HEK293 (cell line): Measurements from ENCODE around the gene FAM193B.

ENCODE experiments used
- CTCF ChIA-PET: fragments of 350-600 bp; formaldehyde crosslinking; extraction: SDS; loops from one replicate; lab custom pipeline; 2021; ENCODE audit warnings: antibody characterized with exemption; lab: Yijun Ruan, JAX
- POLR2A ChIA-PET: fragments of 300-600 bp; formaldehyde crosslinking; extraction: SDS; loops from one replicate; lab custom pipeline; 2020; ENCODE audit warnings: antibody characterized with exemption, inconsistent platforms; lab: Yijun Ruan, JAX
- H3K27ac ChIP-seq: fragments of 200-500 bp; sonication (Bioruptor generic); 2 replicates; pipeline ENCODE4 v1.5.1; 2014; ENCODE audit warnings: low read depth, low read length, control low read depth, inconsistent platforms; ENCODE audit errors: extremely low read depth
- H3K36me3 ChIP-seq, 2 experiments: fragments of 200-500 bp in 1 of 2; sonication (Bioruptor generic) in 1 of 2; 1 replicate in 1 of 2; 2 replicates in 1 of 2; pipeline ENCODE4 v1.5.1; 2014 to 2017; ENCODE audit warnings: inconsistent platforms in 2 of 2, low read length in 2 of 2; ENCODE audit not compliant: control insufficient read depth in 2 of 2, insufficient read depth in 1 of 2
- H3K4me1 ChIP-seq: fragments of 200-500 bp; sonication (Bioruptor generic); 2 replicates; pipeline ENCODE4 v1.5.1; 2014; ENCODE audit warnings: mild to moderate bottlenecking, low read length, inconsistent platforms; ENCODE audit not compliant: control insufficient read depth, insufficient read depth
- H3K4me3 ChIP-seq: 2 replicates; pipeline ENCODE4 v1.5.1; 2011; ENCODE audit warnings: low read depth, mild to moderate bottlenecking, control low read depth, low read length, moderate library complexity
- H3K9me3 ChIP-seq: fragments of 200-500 bp; sonication (Bioruptor generic); 2 replicates; pipeline ENCODE4 v1.5.1; 2014; ENCODE audit warnings: low read depth, low read length, inconsistent platforms; ENCODE audit not compliant: control insufficient read depth, insufficient read depth
- KLF8 ChIP-seq: fragments of 450-650 bp; formaldehyde crosslinking; IDR thresholded peaks from 2 replicates; pipeline ENCODE4 v1.5.1; 2016; ENCODE audit warnings: missing biosample characterization, missing genetic modification characterization
- RBAK ChIP-seq: fragments of 450-650 bp; formaldehyde crosslinking; IDR thresholded peaks from 2 replicates; pipeline ENCODE4 v1.5.1; 2016; ENCODE audit warnings: missing biosample characterization, missing genetic modification characterization
- SCRT1 ChIP-seq: fragments of 450-650 bp; formaldehyde crosslinking; IDR thresholded peaks from 2 replicates; pipeline ENCODE4 v1.5.1; 2016; ENCODE audit warnings: missing biosample characterization, missing genetic modification characterization, borderline replicate concordance
- SCRT2 ChIP-seq: fragments of 450-650 bp; formaldehyde crosslinking; IDR thresholded peaks from 2 replicates; pipeline ENCODE4 v1.5.1; 2016; ENCODE audit warnings: missing biosample characterization, missing genetic modification characterization
- SP3 ChIP-seq: fragments of 450-650 bp; formaldehyde crosslinking; IDR thresholded peaks from 2 replicates; pipeline ENCODE4 v1.5.1; 2016; ENCODE audit warnings: missing biosample characterization, missing genetic modification characterization
- SP7 ChIP-seq: fragments of 450-650 bp; formaldehyde crosslinking; IDR thresholded peaks from 2 replicates; pipeline ENCODE4 v1.5.1; 2016; ENCODE audit warnings: missing biosample characterization, missing genetic modification characterization
- WT1 ChIP-seq: fragments of 450-650 bp; formaldehyde crosslinking; IDR thresholded peaks from 2 replicates; pipeline ENCODE4 v1.5.1; 2016; ENCODE audit warnings: missing biosample characterization, missing genetic modification characterization
- ZBTB17 ChIP-seq: fragments of 450-650 bp; formaldehyde crosslinking; IDR thresholded peaks from 2 replicates; pipeline ENCODE4 v1.5.1; 2016; ENCODE audit warnings: missing biosample characterization, missing genetic modification characterization
- ZNF302 ChIP-seq: fragments of 450-650 bp; formaldehyde crosslinking; IDR thresholded peaks from 2 replicates; pipeline ENCODE4 v1.5.1; 2016; ENCODE audit warnings: missing biosample characterization, missing genetic modification characterization, low read depth
- ZNF501 ChIP-seq: fragments of 450-650 bp; formaldehyde crosslinking; IDR thresholded peaks from 2 replicates; pipeline ENCODE4 v1.5.1; 2016; ENCODE audit warnings: missing biosample characterization, missing genetic modification characterization
- ZNF596 ChIP-seq: fragments of 450-650 bp; IDR thresholded peaks from 2 replicates; pipeline ENCODE4 v1.5.0; 2018; ENCODE audit warnings: missing biosample characterization, mild to moderate bottlenecking, missing genetic modification characterization, moderate library complexity
- ZNF629 ChIP-seq: fragments of 450-650 bp; formaldehyde crosslinking; IDR thresholded peaks from 2 replicates; pipeline ENCODE4 v1.5.1; 2017; ENCODE audit warnings: missing biosample characterization, missing genetic modification characterization
- ZNF660 ChIP-seq: fragments of 450-650 bp; IDR thresholded peaks from 2 replicates; pipeline ENCODE4 v1.5.1; 2018; ENCODE audit warnings: missing biosample characterization, mild to moderate bottlenecking, missing genetic modification characterization
- ZNF747 ChIP-seq: fragments of 450-650 bp; formaldehyde crosslinking; IDR thresholded peaks from 2 replicates; pipeline ENCODE4 v1.5.1; 2016; ENCODE audit warnings: missing biosample characterization, missing genetic modification characterization
- ZNF76 ChIP-seq: fragments of 450-650 bp; formaldehyde crosslinking; IDR thresholded peaks from 2 replicates; pipeline ENCODE4; 2016; ENCODE audit warnings: low read depth, missing biosample characterization, missing genetic modification characterization, borderline replicate concordance
- ZNF768 ChIP-seq: fragments of 450-650 bp; formaldehyde crosslinking; IDR thresholded peaks from 2 replicates; pipeline ENCODE4 v1.5.1; 2018; ENCODE audit warnings: missing biosample characterization, mild to moderate bottlenecking, missing genetic modification characterization
- ZNF837 ChIP-seq: fragments of 450-650 bp; formaldehyde crosslinking; IDR thresholded peaks from 2 replicates; pipeline ENCODE4 v1.5.1; 2016; ENCODE audit warnings: missing biosample characterization, missing genetic modification characterization
- ZXDB ChIP-seq: fragments of 450-650 bp; formaldehyde crosslinking; IDR thresholded peaks from 2 replicates; pipeline ENCODE4 v1.5.1; 2016; ENCODE audit warnings: missing biosample characterization, missing genetic modification characterization
- TF ChIP-seq, protein P1 (sequence below): fragments of 450-650 bp; formaldehyde crosslinking; IDR thresholded peaks from 2 replicates; pipeline ENCODE4 v1.5.1; 2016; ENCODE audit warnings: missing biosample characterization, missing genetic modification characterization
- TF ChIP-seq, protein P2 (sequence below): fragments of 450-650 bp; formaldehyde crosslinking; IDR thresholded peaks from 2 replicates; pipeline ENCODE4 v1.5.1; 2016; ENCODE audit warnings: missing biosample characterization, missing genetic modification characterization
- TF ChIP-seq, protein P3 (sequence below): fragments of 450-650 bp; formaldehyde crosslinking; IDR thresholded peaks from 2 replicates; pipeline ENCODE4 v1.5.1; 2016; ENCODE audit warnings: missing biosample characterization, missing genetic modification characterization
- TF ChIP-seq, protein P4 (sequence below): fragments of 450-650 bp; IDR thresholded peaks from 2 replicates; pipeline ENCODE4 v1.5.1; 2018; ENCODE audit warnings: missing biosample characterization, missing genetic modification characterization
- TF ChIP-seq, protein P5 (sequence below): fragments of 450-650 bp; formaldehyde crosslinking; IDR thresholded peaks from 2 replicates; pipeline ENCODE4 v1.5.1; 2016; ENCODE audit warnings: missing biosample characterization, missing genetic modification characterization, borderline replicate concordance
- TF ChIP-seq, protein P6 (sequence below): fragments of 450-650 bp; formaldehyde crosslinking; IDR thresholded peaks from 2 replicates; pipeline ENCODE4 v1.5.1; 2016; ENCODE audit warnings: missing biosample characterization, missing genetic modification characterization

Gene FAM193B

DNA sequence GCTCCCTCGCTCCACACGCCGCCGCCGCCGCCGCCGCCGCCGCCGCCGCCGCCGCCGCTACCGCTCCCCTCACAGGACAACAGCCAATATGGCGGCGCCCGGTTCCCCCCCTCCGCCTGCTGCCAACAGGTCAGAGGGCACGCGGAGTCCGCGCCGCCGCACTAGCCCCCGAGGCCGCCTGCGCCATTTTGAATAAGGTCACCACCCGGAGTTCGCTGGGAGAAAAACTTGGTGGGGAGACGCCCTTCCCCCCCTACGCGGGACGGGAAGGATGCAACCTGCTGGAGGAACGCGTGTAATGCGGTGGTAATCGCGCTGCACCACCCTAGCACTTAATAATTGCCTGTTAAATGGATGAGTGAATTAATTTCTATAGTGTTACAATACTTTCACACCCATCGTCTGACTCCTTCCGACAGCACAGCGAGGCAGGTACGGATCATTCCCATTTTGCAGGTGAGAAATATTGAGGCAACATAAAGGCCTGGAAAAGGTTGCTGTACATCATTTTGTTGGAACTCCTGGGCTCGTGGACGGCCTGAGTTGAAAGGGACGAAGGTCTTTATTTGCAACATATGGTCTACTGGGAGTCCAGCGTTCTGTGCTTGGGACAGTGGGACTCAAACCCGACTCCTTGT, at the start of gene FAM193B (continued):
- TF ChIP-seq, protein P1, sequence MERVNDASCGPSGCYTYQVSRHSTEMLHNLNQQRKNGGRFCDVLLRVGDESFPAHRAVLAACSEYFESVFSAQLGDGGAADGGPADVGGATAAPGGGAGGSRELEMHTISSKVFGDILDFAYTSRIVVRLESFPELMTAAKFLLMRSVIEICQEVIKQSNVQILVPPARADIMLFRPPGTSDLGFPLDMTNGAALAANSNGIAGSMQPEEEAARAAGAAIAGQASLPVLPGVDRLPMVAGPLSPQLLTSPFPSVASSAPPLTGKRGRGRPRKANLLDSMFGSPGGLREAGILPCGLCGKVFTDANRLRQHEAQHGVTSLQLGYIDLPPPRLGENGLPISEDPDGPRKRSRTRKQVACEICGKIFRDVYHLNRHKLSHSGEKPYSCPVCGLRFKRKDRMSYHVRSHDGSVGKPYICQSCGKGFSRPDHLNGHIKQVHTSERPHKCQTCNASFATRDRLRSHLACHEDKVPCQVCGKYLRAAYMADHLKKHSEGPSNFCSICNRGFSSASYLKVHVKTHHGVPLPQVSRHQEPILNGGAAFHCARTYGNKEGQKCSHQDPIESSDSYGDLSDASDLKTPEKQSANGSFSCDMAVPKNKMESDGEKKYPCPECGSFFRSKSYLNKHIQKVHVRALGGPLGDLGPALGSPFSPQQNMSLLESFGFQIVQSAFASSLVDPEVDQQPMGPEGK: peak; percentile 66
- TF ChIP-seq KLF8 (tag by site-specific recombination) (peak; percentile 60), WT1 (tag by site-specific recombination) (peak; percentile 19; the same call in 1 of the 2 replicates), ZNF768 (tag by site-specific recombination) (no peak), ZNF629 (tag by site-specific recombination) (0 out of 2 replicates have a peak, but pooled peaks have one; percentile 13), ZNF837 (tag by site-specific recombination) (no peak), SP7 (tag by site-specific recombination) (0 out of 2 replicates have a peak, but pooled peaks have one; percentile 30), SCRT1 (tag by site-specific recombination) (peak; percentile 22; the same call in 1 of the 2 replicates), ZXDB (tag by site-specific recombination) (peak; percentile 53), ZNF302 (tag by site-specific recombination) (no peak), ZNF660 (no peak), SCRT2 (tag by site-specific recombination) (peak; percentile 63; the same call in 1 of the 2 replicates), ZBTB17 (peak; percentile 45), ZNF747 (tag by site-specific recombination) (no peak), ZNF596 (no peak)
- TF ChIP-seq, protein P2, sequence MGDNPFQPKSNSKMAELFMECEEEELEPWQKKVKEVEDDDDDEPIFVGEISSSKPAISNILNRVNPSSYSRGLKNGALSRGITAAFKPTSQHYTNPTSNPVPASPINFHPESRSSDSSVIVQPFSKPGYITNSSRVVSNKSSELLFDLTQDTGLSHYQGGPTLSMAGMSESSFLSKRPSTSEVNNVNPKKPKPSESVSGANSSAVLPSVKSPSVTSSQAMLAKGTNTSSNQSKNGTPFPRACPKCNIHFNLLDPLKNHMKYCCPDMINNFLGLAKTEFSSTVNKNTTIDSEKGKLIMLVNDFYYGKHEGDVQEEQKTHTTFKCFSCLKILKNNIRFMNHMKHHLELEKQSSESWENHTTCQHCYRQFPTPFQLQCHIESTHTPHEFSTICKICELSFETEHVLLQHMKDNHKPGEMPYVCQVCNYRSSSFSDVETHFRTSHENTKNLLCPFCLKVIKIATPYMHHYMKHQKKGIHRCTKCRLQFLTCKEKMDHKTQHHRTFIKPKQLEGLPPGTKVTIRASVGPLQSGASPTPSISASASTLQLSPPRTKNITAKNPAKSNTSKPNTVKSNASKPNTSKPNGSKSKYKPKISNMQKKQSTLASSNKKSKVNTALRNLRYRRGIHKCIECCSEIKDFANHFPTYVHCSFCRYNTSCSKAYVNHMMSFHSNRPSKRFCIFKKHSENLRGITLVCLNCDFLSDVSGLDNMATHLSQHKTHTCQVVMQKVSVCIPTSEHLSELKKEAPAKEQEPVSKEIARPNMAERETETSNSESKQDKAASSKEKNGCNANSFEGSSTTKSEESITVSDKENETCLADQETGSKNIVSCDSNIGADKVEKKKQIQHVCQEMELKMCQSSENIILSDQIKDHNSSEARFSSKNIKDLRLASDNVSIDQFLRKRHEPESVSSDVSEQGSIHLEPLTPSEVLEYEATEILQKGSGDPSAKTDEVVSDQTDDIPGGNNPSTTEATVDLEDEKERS (tag by site-specific recombination): 0 out of 2 replicates have a peak, but pooled peaks have one; percentile 26
- TF ChIP-seq, protein P3, sequence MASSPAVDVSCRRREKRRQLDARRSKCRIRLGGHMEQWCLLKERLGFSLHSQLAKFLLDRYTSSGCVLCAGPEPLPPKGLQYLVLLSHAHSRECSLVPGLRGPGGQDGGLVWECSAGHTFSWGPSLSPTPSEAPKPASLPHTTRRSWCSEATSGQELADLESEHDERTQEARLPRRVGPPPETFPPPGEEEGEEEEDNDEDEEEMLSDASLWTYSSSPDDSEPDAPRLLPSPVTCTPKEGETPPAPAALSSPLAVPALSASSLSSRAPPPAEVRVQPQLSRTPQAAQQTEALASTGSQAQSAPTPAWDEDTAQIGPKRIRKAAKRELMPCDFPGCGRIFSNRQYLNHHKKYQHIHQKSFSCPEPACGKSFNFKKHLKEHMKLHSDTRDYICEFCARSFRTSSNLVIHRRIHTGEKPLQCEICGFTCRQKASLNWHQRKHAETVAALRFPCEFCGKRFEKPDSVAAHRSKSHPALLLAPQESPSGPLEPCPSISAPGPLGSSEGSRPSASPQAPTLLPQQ (tag by site-specific recombination): no peak
- TF ChIP-seq, protein P4, sequence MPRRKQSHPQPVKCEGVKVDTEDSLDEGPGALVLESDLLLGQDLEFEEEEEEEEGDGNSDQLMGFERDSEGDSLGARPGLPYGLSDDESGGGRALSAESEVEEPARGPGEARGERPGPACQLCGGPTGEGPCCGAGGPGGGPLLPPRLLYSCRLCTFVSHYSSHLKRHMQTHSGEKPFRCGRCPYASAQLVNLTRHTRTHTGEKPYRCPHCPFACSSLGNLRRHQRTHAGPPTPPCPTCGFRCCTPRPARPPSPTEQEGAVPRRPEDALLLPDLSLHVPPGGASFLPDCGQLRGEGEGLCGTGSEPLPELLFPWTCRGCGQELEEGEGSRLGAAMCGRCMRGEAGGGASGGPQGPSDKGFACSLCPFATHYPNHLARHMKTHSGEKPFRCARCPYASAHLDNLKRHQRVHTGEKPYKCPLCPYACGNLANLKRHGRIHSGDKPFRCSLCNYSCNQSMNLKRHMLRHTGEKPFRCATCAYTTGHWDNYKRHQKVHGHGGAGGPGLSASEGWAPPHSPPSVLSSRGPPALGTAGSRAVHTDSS (tag by site-specific recombination): no peak

DNA sequence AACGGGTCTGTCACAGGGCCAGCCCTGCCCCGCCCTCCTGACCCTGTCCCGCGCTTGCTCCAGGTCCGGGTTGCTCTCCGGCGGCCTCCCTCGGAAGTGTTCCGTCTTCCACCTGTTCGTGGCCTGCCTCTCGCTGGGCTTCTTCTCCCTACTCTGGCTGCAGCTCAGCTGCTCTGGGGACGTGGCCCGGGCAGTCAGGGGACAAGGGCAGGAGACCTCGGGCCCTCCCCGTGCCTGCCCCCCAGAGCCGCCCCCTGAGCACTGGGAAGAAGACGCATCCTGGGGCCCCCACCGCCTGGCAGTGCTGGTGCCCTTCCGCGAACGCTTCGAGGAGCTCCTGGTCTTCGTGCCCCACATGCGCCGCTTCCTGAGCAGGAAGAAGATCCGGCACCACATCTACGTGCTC, 49.8 kb upstream of the FAM193B start:
- ChIA-PET CTCF (no interaction called here), POLR2A (no interaction called here)
- no peak overlapping the region for H3K27ac ChIP-seq
- TF ChIP-seq, protein P5, sequence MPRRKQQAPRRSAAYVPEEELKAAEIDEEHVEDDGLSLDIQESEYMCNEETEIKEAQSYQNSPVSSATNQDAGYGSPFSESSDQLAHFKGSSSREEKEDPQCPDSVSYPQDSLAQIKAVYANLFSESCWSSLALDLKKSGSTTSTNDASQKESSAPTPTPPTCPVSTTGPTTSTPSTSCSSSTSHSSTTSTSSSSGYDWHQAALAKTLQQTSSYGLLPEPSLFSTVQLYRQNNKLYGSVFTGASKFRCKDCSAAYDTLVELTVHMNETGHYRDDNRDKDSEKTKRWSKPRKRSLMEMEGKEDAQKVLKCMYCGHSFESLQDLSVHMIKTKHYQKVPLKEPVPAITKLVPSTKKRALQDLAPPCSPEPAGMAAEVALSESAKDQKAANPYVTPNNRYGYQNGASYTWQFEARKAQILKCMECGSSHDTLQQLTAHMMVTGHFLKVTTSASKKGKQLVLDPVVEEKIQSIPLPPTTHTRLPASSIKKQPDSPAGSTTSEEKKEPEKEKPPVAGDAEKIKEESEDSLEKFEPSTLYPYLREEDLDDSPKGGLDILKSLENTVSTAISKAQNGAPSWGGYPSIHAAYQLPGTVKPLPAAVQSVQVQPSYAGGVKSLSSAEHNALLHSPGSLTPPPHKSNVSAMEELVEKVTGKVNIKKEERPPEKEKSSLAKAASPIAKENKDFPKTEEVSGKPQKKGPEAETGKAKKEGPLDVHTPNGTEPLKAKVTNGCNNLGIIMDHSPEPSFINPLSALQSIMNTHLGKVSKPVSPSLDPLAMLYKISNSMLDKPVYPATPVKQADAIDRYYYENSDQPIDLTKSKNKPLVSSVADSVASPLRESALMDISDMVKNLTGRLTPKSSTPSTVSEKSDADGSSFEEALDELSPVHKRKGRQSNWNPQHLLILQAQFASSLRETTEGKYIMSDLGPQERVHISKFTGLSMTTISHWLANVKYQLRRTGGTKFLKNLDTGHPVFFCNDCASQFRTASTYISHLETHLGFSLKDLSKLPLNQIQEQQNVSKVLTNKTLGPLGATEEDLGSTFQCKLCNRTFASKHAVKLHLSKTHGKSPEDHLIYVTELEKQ (tag by site-specific recombination): no peak
- TF ChIP-seq ZNF76 (tag by site-specific recombination) (no peak), RBAK (tag by site-specific recombination) (no peak), ZNF501 (tag by site-specific recombination) (no peak), ZNF837 (tag by site-specific recombination) (no peak), SP3 (tag by site-specific recombination) (no peak)
- TF ChIP-seq, protein P6, sequence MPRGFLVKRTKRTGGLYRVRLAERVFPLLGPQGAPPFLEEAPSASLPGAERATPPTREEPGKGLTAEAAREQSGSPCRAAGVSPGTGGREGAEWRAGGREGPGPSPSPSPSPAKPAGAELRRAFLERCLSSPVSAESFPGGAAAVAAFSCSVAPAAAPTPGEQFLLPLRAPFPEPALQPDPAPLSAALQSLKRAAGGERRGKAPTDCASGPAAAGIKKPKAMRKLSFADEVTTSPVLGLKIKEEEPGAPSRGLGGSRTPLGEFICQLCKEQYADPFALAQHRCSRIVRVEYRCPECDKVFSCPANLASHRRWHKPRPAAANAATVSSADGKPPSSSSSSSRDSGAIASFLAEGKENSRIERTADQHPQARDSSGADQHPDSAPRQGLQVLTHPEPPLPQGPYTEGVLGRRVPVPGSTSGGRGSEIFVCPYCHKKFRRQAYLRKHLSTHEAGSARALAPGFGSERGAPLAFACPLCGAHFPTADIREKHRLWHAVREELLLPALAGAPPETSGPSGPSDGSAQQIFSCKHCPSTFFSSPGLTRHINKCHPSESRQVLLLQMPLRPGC (tag by site-specific recombination): no peak

More for the DNA sequence above, 49.8 kb upstream of the FAM193B start:
- no peak overlapping the region for H3K4me3 ChIP-seq
- 0 out of 2 replicates have a peak, but pooled peaks cover 2% of the 10 kb centered on the region for H3K4me1 ChIP-seq
- peaks cover 0 to 11% of the 10 kb centered on the region in 2 experiments; a peak in 2 of 3 replicates for H3K36me3 ChIP-seq
- no peaks in the 10 kb centered on the region for H3K9me3 ChIP-seq
